Lung (tissue), 12 donors: ENCODE measurements around the gene CHSY3. TPM values are rescaled to one million over a fixed set of nuclear protein-coding genes. Genes with fewer than 3 reads are reported as not detected.

Source experiments
- ATAC-seq: fragments of 200-7000 bp; cut with Tn5 transposase; one replicate; pipeline ENCODE4 v1.9.1; 2020; ENCODE audit warnings: moderate number of reproducible peaks; ENCODE audit not compliant: insufficient read depth, low FRiP score
- DNase-seq, 3 donors: peaks; one replicate each; pipeline ENCODE4 v3.0.0-alpha.2; 2013 to 2017
- H3K27ac ChIP-seq, 2 donors: one replicate each; pipeline ENCODE4 v1.5.1; 2013; ENCODE audit warnings: mild to moderate bottlenecking in 2 of 2, moderate library complexity in 2 of 2, control low read depth in 1 of 2, inconsistent platforms in 1 of 2, low read depth in 1 of 2, low read length in 1 of 2
- H3K27me3 ChIP-seq, 3 donors: one replicate each; pipeline ENCODE4 v1.5.1; 2013; ENCODE audit warnings: low read length in 2 of 3; ENCODE audit not compliant: control insufficient read depth in 3 of 3, insufficient read depth in 3 of 3
- H3K36me3 ChIP-seq, 4 donors: one replicate each; pipeline ENCODE4 v1.5.1; 2013; ENCODE audit warnings: low read length in 4 of 4, mild to moderate bottlenecking in 1 of 4, moderate library complexity in 1 of 4; ENCODE audit not compliant: control insufficient read depth in 4 of 4, insufficient read depth in 4 of 4
- H3K4me1 ChIP-seq, 5 donors: one replicate each; pipeline ENCODE4 v1.5.1; 2013; ENCODE audit warnings: low read length in 5 of 5, mild to moderate bottlenecking in 2 of 5, moderate library complexity in 1 of 5; ENCODE audit not compliant: control insufficient read depth in 5 of 5, insufficient read depth in 5 of 5
- H3K4me3 ChIP-seq: one replicate; pipeline ENCODE4 v1.5.1; 2013; ENCODE audit warnings: mild to moderate bottlenecking, control low read depth, moderate library complexity
- H3K9ac ChIP-seq, 2 donors: one replicate each; pipeline ENCODE4 v1.5.1; 2013; ENCODE audit warnings: low read length in 2 of 2, control low read depth in 1 of 2; ENCODE audit not compliant: insufficient read depth in 1 of 2
- H3K9me3 ChIP-seq, 4 donors: one replicate each; pipeline ENCODE4 v1.5.1; 2013; ENCODE audit warnings: low read length in 3 of 4, mild to moderate bottlenecking in 1 of 4, moderate library complexity in 1 of 4; ENCODE audit not compliant: control insufficient read depth in 4 of 4, insufficient read depth in 3 of 4
- WGBS, 2 donors: extraction: QIAGEN DNeasy Blood & Tissue Kit; methylation state at CpG; one replicate each; pipeline ENCODE4 v1.1.7; 2013; 5-methylcytosine and 5-hydroxymethylcytosine counted together
- polyA plus RNA-seq, 2 donors: library from polyadenylated mRNA; stranded (reverse); fragments of 200-250 nt; gene quantifications; one replicate each; pipeline ENCODE4 v1.2.1, GENCODE V29; 2013
- total RNA-seq, 2 donors: library from RNA; depleted of rRNA in 1 of 2; stranded (reverse); fragments of >200 nt in 1 of 2; gene quantifications; one replicate each; pipeline ENCODE4 v1.2.1, GENCODE V29; 2014 to 2021
- TF ChIP-seq, protein P1 (sequence below): IDR thresholded peaks from 2 replicates; pipeline ENCODE4 v1.5.1; 2012; ENCODE audit warnings: mild to moderate bottlenecking; ENCODE audit errors: control extremely low read depth, extremely low read depth
- donor health status: control.
- donor health status: control.
- donor health status: Bipolar disorder and iron deficiency.
- donor health status: healthy.
- donor health status: DM: yes; HTN: yes; CAD: no.

The CHSY3 gene
- total and polyA plus RNA-seq, 4 donors = 0.41 to 6.7 (median 3.0) TPM

DNA sequence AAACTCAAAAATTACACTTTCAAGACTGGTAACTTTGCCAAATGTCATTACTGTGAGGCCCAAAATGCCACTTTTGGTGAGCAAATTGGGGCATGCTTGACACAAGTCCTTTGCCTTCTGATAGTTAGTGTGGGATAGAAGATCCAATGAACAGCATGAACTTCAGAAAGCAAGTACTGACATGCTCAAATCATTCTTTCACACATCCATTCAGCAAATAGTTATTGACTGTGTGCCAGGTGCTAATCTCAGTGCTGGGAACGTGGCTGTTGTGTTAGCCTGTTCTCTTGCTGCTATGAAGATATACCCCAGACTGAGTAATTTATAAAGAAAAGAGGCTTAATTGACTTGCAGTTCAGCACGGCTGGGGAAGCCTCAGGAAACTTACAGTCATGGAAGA is 247.0 kb downstream of the CHSY3 start:
- Histone ChIP-seq H3K36me3 (no peaks in the 10 kb centered on the region), H3K9me3 (no peaks in the 10 kb centered on the region), H3K27me3 (no peaks in the 10 kb centered on the region), H3K4me1 (peaks cover 0 to 16% (median 0%) of the 10 kb centered on the region in 5 donors), H3K9ac (no peak overlapping the region), H3K4me3 (no peak overlapping the region), H3K27ac (no peak overlapping the region)
- 55 to 78% methylated on average over 2 of the region's 2 CpGs for WGBS, 2 donors
- TF ChIP-seq, protein P1, sequence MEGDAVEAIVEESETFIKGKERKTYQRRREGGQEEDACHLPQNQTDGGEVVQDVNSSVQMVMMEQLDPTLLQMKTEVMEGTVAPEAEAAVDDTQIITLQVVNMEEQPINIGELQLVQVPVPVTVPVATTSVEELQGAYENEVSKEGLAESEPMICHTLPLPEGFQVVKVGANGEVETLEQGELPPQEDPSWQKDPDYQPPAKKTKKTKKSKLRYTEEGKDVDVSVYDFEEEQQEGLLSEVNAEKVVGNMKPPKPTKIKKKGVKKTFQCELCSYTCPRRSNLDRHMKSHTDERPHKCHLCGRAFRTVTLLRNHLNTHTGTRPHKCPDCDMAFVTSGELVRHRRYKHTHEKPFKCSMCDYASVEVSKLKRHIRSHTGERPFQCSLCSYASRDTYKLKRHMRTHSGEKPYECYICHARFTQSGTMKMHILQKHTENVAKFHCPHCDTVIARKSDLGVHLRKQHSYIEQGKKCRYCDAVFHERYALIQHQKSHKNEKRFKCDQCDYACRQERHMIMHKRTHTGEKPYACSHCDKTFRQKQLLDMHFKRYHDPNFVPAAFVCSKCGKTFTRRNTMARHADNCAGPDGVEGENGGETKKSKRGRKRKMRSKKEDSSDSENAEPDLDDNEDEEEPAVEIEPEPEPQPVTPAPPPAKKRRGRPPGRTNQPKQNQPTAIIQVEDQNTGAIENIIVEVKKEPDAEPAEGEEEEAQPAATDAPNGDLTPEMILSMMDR = no peak
- DNase-seq (peak in 1 of 3 donors; percentile 17), ATAC-seq (no peak)

DNA sequence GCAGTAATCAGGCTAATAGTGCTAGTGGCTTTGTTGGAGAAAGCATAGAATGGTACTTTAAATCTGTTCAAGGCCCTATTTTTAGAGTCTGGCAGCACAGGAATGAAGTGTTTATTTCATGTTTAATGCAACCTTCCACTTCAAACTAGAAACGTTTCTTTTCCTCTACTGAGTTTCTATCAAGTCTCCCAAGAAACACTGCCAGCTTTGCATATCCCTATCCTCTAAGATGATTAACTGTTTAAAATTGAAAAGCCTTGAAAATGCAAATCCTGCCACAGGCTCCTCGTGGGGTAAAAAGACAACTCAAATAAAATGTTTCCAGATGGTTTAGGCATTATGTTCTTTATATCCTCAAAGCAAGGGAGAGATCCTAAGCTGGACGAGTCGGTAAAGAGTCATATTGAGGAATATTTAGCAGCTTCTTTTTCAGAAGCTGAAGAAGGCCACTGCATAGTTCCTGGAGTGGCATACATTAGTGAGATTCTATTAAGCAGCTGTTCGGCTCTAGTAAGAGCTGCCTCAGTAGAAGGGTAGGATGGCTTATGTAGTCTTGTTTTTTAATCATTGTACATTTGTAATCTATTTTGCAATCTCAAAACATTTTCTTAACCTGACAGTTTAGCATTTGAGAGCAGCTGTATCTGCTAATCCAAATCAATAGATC is 251.2 kb downstream of the CHSY3 start:
- Histone ChIP-seq H3K36me3 (no peaks in the 10 kb centered on the region), H3K27me3 (no peaks in the 10 kb centered on the region), H3K27ac (no peak overlapping the region), H3K4me1 (peaks cover 0 to 16% (median 0%) of the 10 kb centered on the region in 5 donors), H3K4me3 (no peak overlapping the region), H3K9ac (no peak overlapping the region), H3K9me3 (no peaks in the 10 kb centered on the region)
- TF ChIP-seq, protein P1 = no peak
- peak in 2 of 3 donors; percentile 64 to 70 for DNase-seq
- no peak for ATAC-seq
- 39 to 68% methylated on average over 5 of the region's 5 CpGs for WGBS, 2 donors

DNA sequence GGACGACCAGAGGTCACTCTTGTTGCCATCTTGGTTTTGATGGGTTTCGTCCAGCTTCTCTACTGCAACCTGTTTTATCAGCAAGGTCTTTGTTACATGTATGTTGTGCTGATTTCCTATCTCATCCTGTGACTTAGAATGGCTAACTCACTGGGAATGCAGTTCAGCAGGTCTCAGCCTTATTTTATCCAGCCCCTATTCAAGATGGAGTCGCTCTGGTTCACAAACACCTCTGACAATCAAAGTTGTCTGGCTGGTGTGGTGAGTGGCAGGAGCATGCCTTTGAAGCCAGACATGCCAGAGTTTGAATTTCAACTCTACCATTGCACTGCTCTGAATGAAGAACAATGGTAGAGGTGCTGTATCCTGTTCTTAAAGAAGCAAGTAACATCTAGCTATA is 253.8 kb downstream of the CHSY3 start:
- peaks cover 0 to 16% (median 0%) of the 10 kb centered on the region in 5 donors for H3K4me1 ChIP-seq
- no peak overlapping the region for H3K4me3 ChIP-seq
- no peaks in the 10 kb centered on the region for H3K27me3 ChIP-seq
- no peaks in the 10 kb centered on the region for H3K36me3 ChIP-seq
- H3K9ac ChIP-seq = no peak overlapping the region
- no peak for ATAC-seq
- no peaks in the 10 kb centered on the region for H3K9me3 ChIP-seq
- H3K27ac ChIP-seq = no peak overlapping the region
- WGBS, 2 donors = 88 to 91% methylated on average over 3 of the region's 3 CpGs
- DNase-seq = no peak
- TF ChIP-seq, protein P1 = no peak

DNA sequence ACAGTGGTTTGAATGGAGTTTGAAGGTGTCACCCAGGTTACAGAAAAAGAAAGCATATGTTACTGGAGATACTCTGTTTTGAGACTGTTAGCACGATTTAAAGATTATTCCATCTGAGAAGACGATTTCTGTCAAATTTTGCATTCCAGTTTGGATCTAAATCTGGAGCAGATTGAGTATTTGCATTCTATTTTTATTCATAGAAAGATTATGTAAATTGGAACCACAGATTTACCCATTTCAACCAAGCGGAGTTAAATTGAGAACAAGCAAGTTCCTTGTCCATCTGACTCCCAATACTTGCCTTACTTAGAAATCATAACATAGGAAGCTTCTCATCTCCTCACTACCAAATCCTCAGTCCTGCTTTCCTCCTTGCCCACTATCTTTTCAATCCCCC is 255.7 kb downstream of the CHSY3 start:
- TF ChIP-seq, protein P1 = no peak
- DNase-seq (no peak), ATAC-seq (no peak)
- Histone ChIP-seq H3K27me3 (no peaks in the 10 kb centered on the region), H3K4me1 (peaks cover 0 to 12% (median 0%) of the 10 kb centered on the region in 5 donors), H3K9ac (no peak overlapping the region), H3K36me3 (no peaks in the 10 kb centered on the region), H3K9me3 (no peaks in the 10 kb centered on the region), H3K4me3 (no peak overlapping the region), H3K27ac (no peak overlapping the region)
- WGBS, 2 donors = 89 to 93% methylated on average over 3 of the region's 3 CpGs
